Keratinocyte (primary cell): Measurements from ENCODE around the gene OGDH. TPM values are rescaled to one million over a fixed set of nuclear protein-coding genes. Genes with fewer than 3 reads are reported as not detected.

Source experiments
- DNase-seq: peaks from one replicate; pipeline ENCODE4 v3.0.0-alpha.2; 2011; ENCODE audit warnings: low read depth, missing footprints, low spot score
- FAIRE-seq: peaks from 2 replicates; lab custom pipeline; 2011; peaks lifted over from hg19 to GRCh38; lab: Jason Lieb, UNC
- H2AFZ ChIP-seq: 2 replicates; pipeline ENCODE4 v1.6.0; 2012; ENCODE audit warnings: low read length, control low read depth, inconsistent platforms; ENCODE audit not compliant: control insufficient read depth
- H3K27ac ChIP-seq: 2 replicates; pipeline ENCODE4 v1.5.1; 2011; ENCODE audit warnings: low read length; ENCODE audit not compliant: control insufficient read depth, insufficient read depth
- H3K27me3 ChIP-seq: 3 replicates; pipeline ENCODE4 v1.6.0; 2011; ENCODE audit warnings: low read length; ENCODE audit not compliant: control insufficient read depth, insufficient read depth; ENCODE audit errors: extremely low read depth
- H3K36me3 ChIP-seq, 2 experiments: 2 replicates in 1 of 2; 3 replicates in 1 of 2; pipeline ENCODE4 v1.5.1; 2011; ENCODE audit warnings: low read length in 2 of 2, mild to moderate bottlenecking in 1 of 2; ENCODE audit not compliant: control insufficient read depth in 2 of 2, insufficient read depth in 2 of 2; ENCODE audit errors: extremely low read depth in 1 of 2
- H3K4me1 ChIP-seq: 3 replicates; pipeline ENCODE4 v1.5.1; 2011; ENCODE audit warnings: low read length; ENCODE audit not compliant: control insufficient read depth, insufficient read depth; ENCODE audit errors: extremely low read depth
- H3K4me2 ChIP-seq: 3 replicates; pipeline ENCODE4 v1.6.0; 2011; ENCODE audit warnings: low read depth, low read length; ENCODE audit not compliant: control insufficient read depth, insufficient read depth; ENCODE audit errors: extremely low read depth
- H3K4me3 ChIP-seq, 3 experiments: fragments of 200-600 bp in 1 of 3; sonication (generic) in 1 of 3; 2 replicates in 2 of 3; 3 replicates in 1 of 3; pipeline ENCODE4 v1.5.1; 2011 to 2016; ENCODE audit warnings: low read length in 3 of 3, mild to moderate bottlenecking in 3 of 3, control low read depth in 2 of 3, inconsistent platforms in 1 of 3, low read depth in 1 of 3, mixed read lengths in 1 of 3, mixed run types in 1 of 3, moderate library complexity in 1 of 3; ENCODE audit not compliant: control insufficient read depth in 2 of 3, insufficient read depth in 2 of 3; ENCODE audit errors: extremely low read depth in 1 of 3
- H3K79me2 ChIP-seq: 2 replicates; pipeline ENCODE4 v1.6.0; 2012; ENCODE audit warnings: low read length; ENCODE audit not compliant: control insufficient read depth, insufficient read depth
- H3K9ac ChIP-seq: 3 replicates; pipeline ENCODE4 v1.6.0; 2011; ENCODE audit warnings: low read length; ENCODE audit not compliant: control insufficient read depth, insufficient read depth; ENCODE audit errors: extremely low read depth
- H3K9me1 ChIP-seq: 3 replicates; pipeline ENCODE4 v1.6.0; 2011; ENCODE audit warnings: low read length; ENCODE audit not compliant: control insufficient read depth, insufficient read depth; ENCODE audit errors: extremely low read depth
- H3K9me3 ChIP-seq: 2 replicates; pipeline ENCODE4 v1.5.1; 2012; ENCODE audit warnings: low read depth, low read length; ENCODE audit not compliant: control insufficient read depth
- H4K20me1 ChIP-seq: 3 replicates; pipeline ENCODE4 v1.6.0; 2011; ENCODE audit warnings: low read length; ENCODE audit not compliant: control insufficient read depth, insufficient read depth; ENCODE audit errors: extremely low read depth
- EZH2 ChIP-seq: IDR thresholded peaks from one replicate; pipeline ENCODE4 v1.6.1; 2012; ENCODE audit warnings: inconsistent platforms, mild to moderate bottlenecking, low read length, moderate library complexity
- dilution Hi-C: fragments of 300-500 bp; cut with MboI; formaldehyde crosslinking; loops from one replicate; pipeline ENCODE4 v1.7.0; 2020; ENCODE audit warnings: low sequenced_read_pairs; ENCODE audit not compliant: extremely low pct_ligation_motif_present
- polyA plus RNA-seq, 5 experiments: library from polyadenylated mRNA; depleted of rRNA in 3 of 5; stranded (reverse) in 3 of 5; stranded (forward) in 1 of 5; unstranded in 1 of 5; fragments of >200 nt; gene quantifications; 1 replicate in 1 of 5; 2 replicates in 3 of 5; 3 replicates in 1 of 5; pipeline versions ENCODE4 v1.2.1 to v1.2.3, GENCODE V29; 2011 to 2012; ENCODE audit warnings: missing spikeins in 2 of 5, low read depth in 1 of 5, low replicate concordance in 1 of 5
- TF ChIP-seq, protein P1 (sequence below), 3 experiments: IDR thresholded peaks in 1 of 3; conservative IDR thresholded peaks in 1 of 3; optimal IDR thresholded peaks in 1 of 3; 2 replicates in 2 of 3; 3 replicates in 1 of 3; pipeline versions ENCODE3 to v1.5.1; 2011; ENCODE audit warnings: low read length in 3 of 3, mild to moderate bottlenecking in 3 of 3, moderate library complexity in 2 of 3, control low read depth in 1 of 3, inconsistent platforms in 1 of 3; ENCODE audit not compliant: insufficient read depth in 2 of 3; ENCODE audit errors: extremely low read depth in 1 of 3

Gene OGDH
- polyA plus RNA-seq, 1 donor (not counting 4 experiments of a cell fraction or from before 2014, with no cell fraction given), result 46.4 TPM

- peaks cover 11% of the 10 kb centered on the region for H3K4me1 ChIP-seq
- no peak overlapping the region for H3K9ac ChIP-seq
- DNase-seq (no peak), FAIRE-seq (no peak)
- no peaks in the 10 kb centered on the region for H3K79me2 ChIP-seq
- peaks cover 8 to 10% of the 10 kb centered on the region in 2 experiments for H3K36me3 ChIP-seq
- H3K4me2 ChIP-seq, result no peak overlapping the region
- no peaks in the 10 kb centered on the region for H3K9me3 ChIP-seq
- no peaks in the 10 kb centered on the region for H4K20me1 ChIP-seq
- no peaks in the 10 kb centered on the region for H3K9me1 ChIP-seq
- TF ChIP-seq, protein P1, sequence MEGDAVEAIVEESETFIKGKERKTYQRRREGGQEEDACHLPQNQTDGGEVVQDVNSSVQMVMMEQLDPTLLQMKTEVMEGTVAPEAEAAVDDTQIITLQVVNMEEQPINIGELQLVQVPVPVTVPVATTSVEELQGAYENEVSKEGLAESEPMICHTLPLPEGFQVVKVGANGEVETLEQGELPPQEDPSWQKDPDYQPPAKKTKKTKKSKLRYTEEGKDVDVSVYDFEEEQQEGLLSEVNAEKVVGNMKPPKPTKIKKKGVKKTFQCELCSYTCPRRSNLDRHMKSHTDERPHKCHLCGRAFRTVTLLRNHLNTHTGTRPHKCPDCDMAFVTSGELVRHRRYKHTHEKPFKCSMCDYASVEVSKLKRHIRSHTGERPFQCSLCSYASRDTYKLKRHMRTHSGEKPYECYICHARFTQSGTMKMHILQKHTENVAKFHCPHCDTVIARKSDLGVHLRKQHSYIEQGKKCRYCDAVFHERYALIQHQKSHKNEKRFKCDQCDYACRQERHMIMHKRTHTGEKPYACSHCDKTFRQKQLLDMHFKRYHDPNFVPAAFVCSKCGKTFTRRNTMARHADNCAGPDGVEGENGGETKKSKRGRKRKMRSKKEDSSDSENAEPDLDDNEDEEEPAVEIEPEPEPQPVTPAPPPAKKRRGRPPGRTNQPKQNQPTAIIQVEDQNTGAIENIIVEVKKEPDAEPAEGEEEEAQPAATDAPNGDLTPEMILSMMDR (optimal IDR thresholded peaks at IDR 0.05 in 1 of 3, IDR thresholded peaks at IDR 0.05 in 1 of 3, conservative IDR thresholded peaks at IDR 0.05 in 1 of 3; ENCODE audit: extremely low read depth in 1 of 3, insufficient read depth in 2 of 3, low read length in 3 of 3), result no peak
- TF ChIP-seq EZH2, result no peak
- dilution Hi-C loops, result no loop called here
- H2AFZ ChIP-seq, result no peak overlapping the region
- H3K27me3 ChIP-seq, result no peaks in the 10 kb centered on the region
- no peak overlapping the region for H3K27ac ChIP-seq
- H3K4me3 ChIP-seq, result no peak overlapping the region
These were observed 103.6 kb downstream of the OGDH start for GRCh38 chr7:44709945-44710596.

DNA sequence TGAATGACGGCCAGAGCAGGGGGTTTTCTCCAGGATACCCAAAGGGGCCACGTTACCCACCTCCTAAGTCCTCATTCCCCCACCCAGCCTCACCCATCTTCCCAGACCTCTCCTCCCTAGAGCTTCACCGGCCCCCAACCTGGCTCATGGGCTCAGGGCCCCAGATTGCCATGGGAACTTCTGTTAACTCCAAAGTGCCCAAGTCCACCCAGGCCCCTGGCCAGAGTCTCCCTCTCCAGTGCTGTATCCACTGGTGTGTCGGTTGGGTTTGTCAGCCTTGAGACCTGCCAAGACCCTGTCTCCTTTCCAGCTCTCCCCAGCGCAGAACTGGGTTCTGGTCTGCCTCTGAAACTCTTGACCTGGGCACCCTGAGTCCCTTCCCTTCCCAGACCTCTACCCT lies 105.1 kb downstream of the OGDH start:
- Histone ChIP-seq H3K27me3 (no peaks in the 10 kb centered on the region), H3K9me3 (no peaks in the 10 kb centered on the region), H3K9ac (no peak overlapping the region), H3K9me1 (no peaks in the 10 kb centered on the region), H2AFZ (no peak overlapping the region), H3K27ac (no peak overlapping the region), H3K4me3 (no peak overlapping the region), H3K79me2 (no peaks in the 10 kb centered on the region), H3K36me3 (peaks cover 8 to 10% of the 10 kb centered on the region in 2 experiments), H3K4me1 (peaks cover 11% of the 10 kb centered on the region), H3K4me2 (no peak overlapping the region), H4K20me1 (no peaks in the 10 kb centered on the region)
- dilution Hi-C loops, result no loop called here
- TF ChIP-seq EZH2, result no peak
- TF ChIP-seq, protein P1 (optimal IDR thresholded peaks at IDR 0.05 in 1 of 3, IDR thresholded peaks at IDR 0.05 in 1 of 3, conservative IDR thresholded peaks at IDR 0.05 in 1 of 3; ENCODE audit: extremely low read depth in 1 of 3, insufficient read depth in 2 of 3, low read length in 3 of 3), result no peak
- no peak for FAIRE-seq
- DNase-seq, result no peak
